NCI-H774 (cell line): ENCODE data around the gene UBAC2.

ENCODE experiments used
- DNase-seq: peaks from one replicate; lab custom pipeline; 2025; lab: John Stamatoyannopoulos, UW

UBAC2 gene

DNA sequence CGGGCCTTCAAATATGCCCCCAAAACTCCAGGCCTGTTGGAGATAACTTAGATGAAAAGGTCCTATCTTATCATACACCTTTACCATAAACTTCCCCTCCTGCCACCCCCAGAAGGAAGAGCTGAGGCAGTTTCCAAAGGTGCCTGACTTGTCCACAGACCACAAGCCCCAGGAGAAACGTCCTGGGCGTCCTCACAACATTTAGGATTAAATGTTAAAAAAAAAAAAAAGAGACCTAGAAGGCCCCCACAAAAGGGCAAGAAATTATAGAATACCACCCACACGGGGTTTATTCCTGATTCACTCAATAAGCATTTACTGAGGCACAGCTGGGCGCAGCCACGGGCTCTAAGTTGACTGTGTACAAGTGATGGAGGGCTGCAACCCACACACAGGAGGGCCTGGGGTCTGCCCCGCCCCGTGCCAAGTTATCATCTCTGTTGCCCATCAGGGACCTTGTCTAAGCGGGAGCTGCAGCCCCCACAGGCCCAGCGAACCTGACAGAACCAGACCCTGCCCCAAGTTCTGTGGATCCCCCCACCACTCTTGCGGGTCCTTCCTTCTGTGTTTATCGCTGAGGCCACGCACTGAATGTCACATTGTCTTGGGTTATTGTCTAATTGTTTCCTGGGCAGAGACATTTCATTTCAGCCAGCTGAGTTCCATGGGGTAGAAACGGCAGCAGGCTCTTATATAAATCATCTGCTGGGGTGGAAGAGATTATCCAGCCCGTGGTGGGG, 217.6 kb downstream of the UBAC2 start:
- DNase-seq = no peak

DNA sequence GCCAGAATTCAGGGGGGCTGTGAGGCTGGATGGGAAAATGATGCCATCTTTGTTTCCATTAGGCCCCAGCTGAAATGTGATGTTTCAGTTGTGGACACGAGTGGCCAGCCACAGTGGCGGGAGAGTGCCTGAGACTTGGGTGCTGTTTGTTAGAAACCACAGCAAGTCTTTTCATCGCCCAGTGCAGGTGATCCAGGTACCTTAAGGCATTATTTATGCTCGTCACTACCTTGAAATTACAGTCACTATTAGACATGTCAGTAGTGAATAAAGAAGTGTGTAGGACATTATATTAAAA, 218.1 kb downstream of the UBAC2 start:
- DNase-seq = no peak

DNA sequence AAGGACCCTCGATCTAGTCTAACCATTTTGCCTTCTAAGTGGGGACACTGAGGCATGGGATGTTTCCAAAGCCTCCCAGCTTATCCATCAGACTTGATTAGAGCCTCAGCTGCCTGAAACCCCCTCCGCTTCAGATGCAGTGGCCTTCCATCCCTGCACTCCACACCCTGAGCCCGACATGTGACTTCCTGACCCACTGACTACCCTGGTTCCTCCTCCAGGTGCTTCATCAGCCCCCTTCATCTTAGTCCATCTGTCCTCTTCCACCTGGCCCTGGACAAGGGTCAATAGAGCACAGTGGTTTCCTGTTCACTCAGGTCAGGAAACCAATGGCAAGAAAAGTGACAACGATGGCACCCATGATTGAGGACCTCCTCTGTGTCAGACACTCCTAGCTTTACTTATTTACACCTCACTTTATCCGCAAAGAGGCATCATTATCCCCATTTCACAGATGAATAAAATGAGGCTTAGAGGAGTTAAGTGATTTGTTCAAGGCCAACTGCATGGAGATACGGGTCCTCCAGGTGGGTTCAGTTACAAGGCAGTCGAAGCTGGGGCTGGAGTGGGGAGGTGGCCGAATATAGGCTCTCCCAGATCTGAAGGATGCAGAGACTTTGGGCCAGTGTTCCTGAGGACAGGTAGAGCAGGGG, 219.1 kb downstream of the UBAC2 start:
- no peak for DNase-seq

DNA sequence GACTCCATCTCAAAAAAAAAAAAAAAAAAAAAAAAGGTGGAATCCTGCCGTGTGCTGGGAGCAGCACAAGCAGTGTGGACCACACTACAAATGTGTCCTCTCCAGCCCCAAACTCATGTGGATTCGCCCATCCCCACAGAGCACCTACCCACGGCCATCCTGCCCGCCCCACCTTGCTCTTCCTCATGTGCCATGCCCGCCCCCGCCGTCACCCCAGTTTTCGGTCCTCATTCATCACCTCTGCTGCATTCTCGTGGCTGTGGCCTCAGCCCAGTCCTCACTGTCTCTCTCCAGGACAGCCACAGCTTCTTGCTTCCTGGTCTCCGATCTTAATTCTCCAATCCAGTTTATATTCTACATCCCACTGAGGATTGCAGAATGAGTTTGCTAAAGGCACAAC, 220.6 kb downstream of the UBAC2 start:
- no peak for DNase-seq

DNA sequence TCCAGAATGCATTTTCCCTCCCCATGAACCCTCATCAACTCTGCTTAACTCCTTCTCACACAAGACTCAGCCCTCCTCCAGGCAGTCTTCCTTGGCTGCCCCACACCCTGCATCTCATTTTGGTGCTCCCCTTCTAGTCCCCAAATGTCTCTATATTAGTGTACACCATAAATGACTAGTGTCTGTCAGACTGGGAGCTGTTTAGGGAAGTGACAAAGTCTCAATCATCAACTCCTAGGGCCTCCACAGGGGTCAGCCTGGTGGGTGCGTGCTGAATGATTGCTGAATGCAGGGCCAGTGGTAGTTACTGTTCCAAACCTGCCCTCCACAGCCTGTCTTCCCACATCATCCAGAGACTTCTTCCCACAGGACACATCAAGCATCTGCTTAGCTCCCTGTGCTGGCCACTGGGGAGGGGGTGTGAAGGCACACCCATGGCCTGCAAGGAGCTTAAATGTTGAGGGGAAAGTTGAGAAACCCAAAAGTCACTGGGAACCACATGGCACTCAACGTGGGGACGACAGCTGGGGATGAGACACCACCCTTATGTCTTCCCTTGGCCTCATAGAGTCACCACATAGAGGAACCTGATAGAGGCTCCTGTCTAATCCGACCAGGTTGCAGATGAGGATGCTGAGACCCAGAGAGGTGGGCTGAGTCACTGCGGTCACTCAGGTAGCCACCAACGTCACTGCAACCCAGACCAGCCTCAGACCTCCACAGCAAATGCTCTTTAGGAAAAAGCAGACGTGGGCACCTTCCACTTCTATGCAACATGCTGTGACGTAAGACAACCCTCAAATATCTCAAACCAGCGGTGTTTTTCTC, 221.3 kb downstream of the UBAC2 start:
- no peak for DNase-seq

DNA sequence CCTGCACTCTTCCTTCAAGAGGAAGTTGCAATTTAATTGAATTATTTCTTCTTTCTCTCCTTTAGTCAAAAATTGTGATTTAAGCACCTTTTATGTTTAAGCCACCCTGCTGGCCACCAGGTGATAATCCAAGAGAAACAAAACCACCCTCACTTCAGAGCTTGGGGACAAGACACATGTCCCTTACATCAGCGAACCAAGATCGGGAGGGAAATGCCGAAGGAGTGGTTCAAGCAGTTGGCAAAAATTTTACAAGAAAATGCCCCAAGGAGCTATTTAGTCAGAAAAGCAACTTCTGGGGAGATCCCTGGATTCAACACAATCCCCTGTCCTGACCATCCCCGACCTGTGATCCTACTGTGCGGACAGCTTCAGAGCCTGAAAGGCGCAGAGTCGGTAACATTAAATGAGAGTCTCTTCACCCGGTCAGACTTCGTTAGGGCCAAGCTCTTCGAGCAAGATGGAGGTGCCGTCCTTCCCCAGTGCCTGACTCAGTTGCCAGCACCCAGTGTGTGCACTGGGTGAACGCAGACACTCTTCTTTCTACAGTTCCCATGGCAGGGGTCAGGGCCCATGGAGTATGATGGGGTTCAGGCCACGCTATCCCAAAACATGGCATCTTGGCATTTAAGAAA, 222.0 kb downstream of the UBAC2 start:
- DNase-seq = no peak

DNA sequence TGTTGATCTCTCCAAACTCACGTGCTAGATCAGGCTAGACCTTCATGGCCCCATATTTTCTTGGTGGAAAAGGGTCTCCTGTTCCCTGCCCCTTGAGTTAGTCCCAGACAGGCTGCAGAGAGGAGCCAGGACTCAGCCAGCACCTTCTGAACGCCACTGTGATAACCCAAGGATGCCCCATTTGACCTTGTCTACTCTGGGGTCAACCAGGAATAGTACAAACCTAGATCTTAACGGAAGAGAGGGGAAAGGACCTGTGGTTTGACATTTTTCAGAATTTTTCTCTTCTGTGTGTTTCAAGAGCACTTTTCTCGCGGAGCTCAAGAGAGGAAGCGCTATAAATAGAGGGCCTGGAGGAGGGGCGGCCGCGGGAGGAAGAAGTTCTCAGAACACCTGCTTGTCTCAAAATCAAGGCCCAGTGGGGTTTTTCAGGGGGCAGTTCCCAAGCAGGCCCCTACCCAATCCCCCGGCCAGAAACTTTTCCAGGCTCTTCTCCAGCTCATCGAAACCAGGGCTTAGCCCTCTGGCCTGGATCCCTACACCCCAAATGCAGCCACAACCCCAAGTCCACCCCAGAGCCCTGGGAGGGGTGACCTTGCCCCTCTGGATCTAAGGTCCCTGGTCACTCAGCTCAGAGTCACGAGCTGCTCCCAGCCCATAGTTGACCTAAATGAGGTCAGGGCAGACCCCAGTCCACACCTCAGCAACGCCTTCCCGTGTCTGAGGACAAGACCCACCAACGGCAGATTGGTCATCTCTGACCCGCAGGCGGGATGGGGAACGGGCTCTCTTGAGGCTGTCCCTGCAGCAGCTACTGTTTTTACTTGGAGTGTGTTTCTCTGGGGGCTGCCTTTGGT, 225.1 kb downstream of the UBAC2 start:
- DNase-seq = no peak

DNA sequence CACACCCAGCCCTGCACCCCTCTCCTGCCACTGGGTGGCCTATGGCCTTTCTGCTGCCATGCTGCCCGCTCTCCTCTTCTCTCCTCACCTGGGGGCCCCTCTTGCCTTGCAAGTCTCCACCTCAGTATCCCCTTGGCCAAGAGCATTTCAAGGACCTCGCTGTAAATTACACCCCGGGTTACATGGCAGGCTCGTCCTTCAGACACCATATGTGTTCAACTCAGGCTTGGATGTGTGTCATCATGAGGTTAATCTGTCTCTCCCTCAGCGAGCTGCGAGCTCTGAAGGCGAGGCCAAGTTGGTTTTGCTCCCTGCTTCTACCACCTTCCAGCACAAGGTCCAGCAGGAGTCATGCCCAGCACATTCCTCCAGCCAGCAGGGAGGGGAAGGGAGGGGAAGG, 225.8 kb downstream of the UBAC2 start:
- no peak for DNase-seq

DNA sequence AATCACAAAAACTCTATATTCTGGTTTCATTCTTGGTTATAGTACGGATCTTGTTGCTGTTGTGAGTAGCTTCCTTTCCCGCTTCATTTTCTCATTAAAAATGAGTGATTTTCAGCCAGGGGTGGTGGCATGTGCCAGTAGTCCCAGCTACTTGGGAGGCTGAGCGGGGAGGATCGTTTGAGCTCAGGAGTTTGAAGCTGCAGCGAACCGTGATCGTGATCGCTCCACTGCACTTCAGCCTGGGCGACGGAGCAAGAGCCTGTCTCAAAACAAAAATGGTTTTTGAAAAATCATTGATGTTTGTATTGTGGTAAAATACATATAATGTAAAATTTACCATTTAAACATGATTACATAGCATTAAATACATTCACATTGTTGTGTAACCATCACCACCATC, 229.0 kb downstream of the UBAC2 start:
- no peak for DNase-seq

DNA sequence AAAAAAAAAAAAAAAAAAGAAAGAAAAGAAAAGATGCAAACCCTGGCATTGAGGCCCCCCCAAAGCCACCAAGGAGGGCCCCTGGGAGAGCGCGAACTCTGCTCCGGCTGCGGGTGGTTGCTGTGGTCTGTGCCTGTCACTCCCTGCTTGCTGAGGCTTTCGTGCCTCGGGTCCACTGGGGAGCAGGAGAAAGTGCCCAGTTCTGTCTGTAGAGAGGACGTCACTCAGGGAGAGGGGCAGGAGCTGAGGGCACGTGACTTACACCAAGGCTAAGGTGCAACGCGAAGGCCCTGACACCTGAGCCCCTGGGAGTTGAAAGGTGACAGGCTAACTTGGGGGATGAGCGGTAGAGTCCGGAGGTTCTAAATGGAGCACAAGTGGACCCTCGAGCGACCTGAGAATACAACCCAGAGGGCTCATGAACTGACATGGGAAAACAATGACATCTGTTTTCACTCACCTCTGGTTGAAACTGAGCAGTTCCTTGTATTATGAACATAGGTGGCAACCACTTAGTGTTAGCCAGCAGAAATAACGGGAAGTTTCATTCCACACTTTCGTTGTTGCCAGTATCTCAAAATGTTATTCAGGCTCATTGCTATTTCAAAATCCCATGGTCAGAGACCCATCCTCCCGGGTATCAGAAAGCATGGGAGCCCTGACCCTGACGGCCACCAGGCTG, 231.4 kb downstream of the UBAC2 start:
- no peak for DNase-seq

DNA sequence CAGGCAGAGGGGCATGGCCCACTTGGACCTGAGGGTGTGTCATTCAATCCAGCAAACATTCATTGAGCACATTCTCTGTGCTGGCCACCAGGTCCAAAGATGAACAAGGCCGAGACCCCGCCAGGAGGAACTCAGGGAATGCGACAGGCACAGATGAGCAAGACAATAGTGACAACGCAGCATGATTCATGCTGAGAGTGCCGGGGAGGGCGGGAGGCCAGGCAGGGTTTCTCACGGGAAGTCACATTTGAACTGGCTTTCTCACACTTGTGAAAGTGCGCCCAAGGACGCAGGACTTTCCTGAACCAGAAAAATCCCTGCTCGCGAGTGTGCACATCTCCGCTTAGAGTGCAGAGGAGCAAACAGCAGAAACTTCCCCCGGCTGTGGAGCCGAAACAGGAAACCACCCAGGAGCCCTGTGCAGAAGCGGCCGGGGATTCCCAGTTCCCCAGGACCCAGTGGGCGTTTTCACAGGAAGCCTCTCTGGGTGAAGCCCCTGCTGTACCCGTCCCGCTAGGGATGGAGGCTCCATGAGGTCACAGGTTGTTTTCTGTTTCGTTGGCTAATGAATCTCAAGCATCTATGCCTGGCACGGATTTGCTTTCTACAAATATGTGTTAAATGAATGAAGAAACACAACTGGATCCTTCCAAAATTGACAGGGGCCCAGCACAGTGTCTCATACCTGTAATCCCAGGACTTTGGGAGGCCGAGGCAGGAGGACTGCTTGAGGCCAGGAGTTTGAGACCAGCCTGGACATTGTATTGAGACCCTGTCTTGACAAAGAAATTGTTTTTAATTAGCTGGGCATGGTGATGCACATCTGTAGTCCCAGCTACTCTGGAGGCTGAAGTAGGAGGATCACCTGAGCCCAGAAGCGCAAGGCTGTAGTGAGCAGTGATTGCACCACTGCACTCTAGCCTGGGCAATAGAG, 232.2 kb downstream of the UBAC2 start:
- DNase-seq = no peak

DNA sequence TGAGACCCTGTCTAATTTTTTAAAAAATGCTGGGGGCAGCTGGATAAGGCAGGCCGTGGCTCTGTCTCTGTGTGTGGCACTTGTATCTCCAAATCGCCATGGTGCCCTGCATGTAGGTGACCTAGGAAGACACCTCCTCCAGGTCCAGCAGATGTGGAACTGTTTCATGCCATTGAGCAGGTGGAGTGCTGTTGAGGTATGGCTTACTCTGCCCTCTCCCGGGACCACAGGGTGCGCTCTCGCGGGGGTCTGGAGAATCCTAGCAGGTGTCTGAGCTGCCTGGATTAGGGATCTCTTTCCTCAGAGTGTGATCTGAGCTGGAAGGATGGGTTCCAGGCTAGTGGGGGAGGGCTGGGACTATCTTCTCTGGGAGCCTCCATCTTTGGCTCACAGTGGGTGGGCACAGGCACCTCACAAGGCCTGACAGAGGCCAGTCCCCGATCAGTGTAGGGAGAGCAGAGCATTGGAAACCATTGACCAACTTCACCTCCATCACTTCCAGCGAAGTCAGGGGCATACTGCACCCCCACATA, 233.0 kb downstream of the UBAC2 start:
- DNase-seq = no peak

DNA sequence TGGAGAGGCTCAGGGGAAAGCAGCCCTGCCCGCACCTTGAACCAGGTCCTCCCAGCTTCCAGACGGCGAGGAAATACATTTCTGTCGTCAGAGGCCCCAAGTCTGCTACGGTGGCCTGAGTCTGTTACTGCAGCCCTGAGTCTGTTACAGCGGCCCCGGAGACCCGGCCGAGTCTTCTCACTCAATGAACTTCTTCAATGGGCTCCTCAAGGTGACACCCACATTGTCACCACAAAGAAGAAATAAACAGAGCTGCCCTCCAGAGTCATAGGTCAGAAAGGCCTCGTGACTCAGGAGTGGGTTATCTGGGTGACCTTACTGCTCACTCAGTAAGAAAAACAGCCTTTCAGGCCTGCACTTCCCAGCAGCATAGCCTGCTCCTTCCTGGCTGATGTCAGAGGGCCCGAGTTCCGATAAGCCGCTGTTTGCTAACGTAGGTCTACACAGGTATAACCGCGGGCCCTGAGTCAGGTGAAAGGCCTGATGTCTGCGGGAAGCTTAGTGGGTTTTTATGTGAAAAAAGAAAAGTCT, 233.7 kb downstream of the UBAC2 start:
- DNase-seq = no peak

DNA sequence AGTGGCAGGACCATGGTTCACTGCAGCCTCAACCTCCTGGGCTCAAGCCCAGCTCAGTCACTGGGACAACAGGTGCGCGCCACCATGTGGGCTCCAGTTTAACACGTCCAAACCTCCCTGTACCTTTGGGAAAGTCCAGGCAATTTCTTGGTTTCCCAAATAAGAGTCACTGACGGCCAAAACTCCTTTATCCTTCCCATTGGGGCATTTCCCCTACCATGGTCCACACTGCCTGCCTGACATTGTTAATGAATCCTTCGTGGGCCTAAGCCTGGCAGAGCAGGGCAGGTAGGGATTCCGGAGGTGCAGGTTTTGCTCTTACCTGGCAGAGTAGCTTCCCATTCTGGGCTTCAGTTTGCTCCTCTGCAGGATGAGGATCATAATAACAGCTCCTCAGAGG, 234.5 kb downstream of the UBAC2 start:
- DNase-seq = no peak

DNA sequence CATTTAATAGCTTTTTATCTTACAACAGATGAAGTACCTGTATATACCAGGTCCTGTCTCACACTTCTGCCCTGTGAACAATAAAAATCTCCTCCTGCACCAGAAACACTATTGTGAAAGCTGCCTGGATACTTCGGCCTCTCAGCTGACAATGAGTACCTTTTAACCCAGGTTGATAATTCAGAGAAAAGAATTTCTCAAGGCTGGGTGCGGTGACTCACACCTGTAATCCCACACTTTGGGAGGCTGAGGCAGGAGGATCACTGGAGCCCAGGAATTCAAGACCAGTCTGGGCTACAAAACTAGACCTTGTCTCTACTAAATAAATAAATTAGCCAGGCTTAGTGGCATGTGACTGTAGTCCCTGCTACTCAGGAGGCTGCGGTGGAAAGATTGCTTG, 235.3 kb downstream of the UBAC2 start:
- DNase-seq = no peak
